Sigmoid colon (tissue), 4 donors: ENCODE results near the gene GOLGA8A.

Experiments used
- CTCF ChIP-seq, 4 experiments: fragments of 450-650 bp in 3 of 4; fragments of 200-600 bp in 1 of 4; IDR thresholded peaks; one replicate each; pipeline ENCODE4 v1.5.1; 2016 to 2019; ENCODE audit warnings: antibody characterized with exemption in 4 of 4, mild to moderate bottlenecking in 3 of 4, moderate library complexity in 2 of 4
- EP300 ChIP-seq, 4 donors: sonication (generic); formaldehyde crosslinking; IDR thresholded peaks; one replicate each; pipeline ENCODE4 v1.6.1; 2017; ENCODE audit warnings: antibody characterized with exemption in 4 of 4
- POLR2A ChIP-seq, 2 donors: fragments of 450-650 bp; IDR thresholded peaks; one replicate each; pipeline ENCODE4 v1.6.1; 2016; ENCODE audit warnings: antibody characterized with exemption in 2 of 2, mild to moderate bottlenecking in 2 of 2, moderate library complexity in 2 of 2

GRCh38 chr15:34460451-34460850, 22.8 kb upstream of the GOLGA8A start:
- TF ChIP-seq CTCF (IDR thresholded peaks at IDR 0.05) (no peak), EP300 (IDR thresholded peaks at IDR 0.05) (no peak), POLR2A (IDR thresholded peaks at IDR 0.05) (no peak)
